ENCODE measurements around the gene FUCA2.

- TF ChIP-seq, protein P1, sequence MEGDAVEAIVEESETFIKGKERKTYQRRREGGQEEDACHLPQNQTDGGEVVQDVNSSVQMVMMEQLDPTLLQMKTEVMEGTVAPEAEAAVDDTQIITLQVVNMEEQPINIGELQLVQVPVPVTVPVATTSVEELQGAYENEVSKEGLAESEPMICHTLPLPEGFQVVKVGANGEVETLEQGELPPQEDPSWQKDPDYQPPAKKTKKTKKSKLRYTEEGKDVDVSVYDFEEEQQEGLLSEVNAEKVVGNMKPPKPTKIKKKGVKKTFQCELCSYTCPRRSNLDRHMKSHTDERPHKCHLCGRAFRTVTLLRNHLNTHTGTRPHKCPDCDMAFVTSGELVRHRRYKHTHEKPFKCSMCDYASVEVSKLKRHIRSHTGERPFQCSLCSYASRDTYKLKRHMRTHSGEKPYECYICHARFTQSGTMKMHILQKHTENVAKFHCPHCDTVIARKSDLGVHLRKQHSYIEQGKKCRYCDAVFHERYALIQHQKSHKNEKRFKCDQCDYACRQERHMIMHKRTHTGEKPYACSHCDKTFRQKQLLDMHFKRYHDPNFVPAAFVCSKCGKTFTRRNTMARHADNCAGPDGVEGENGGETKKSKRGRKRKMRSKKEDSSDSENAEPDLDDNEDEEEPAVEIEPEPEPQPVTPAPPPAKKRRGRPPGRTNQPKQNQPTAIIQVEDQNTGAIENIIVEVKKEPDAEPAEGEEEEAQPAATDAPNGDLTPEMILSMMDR (IDR thresholded peaks at IDR 0.05; ENCODE audit: low read depth, low read length, poor library complexity, severe bottlenecking), result no peak
- TF ChIP-seq EZH2phosphoT487 (IDR thresholded peaks at IDR 0.05; ENCODE audit: borderline replicate concordance, low read length), result no peak
These were observed 7.2 kb downstream of the FUCA2 start for GRCh38 chr6:143504369-143504768.

All from DOHH2 (cell line).